Liver (tissue), 9 donors: Measurements from ENCODE around the gene TANGO6. TPM values are rescaled to one million over a fixed set of nuclear protein-coding genes. Genes with fewer than 3 reads are reported as not detected.

Experiments
- DNase-seq: peaks from one replicate; pipeline ENCODE4 v3.0.0-alpha.2; 2017; ENCODE audit warnings: low spot score
- H3K27ac ChIP-seq, 2 donors: one replicate each; pipeline ENCODE4 v1.7.0; 2013; ENCODE audit warnings: inconsistent platforms in 2 of 2, low read length in 2 of 2, control low read depth in 1 of 2, low read depth in 1 of 2, mild to moderate bottlenecking in 1 of 2
- H3K27me3 ChIP-seq, 4 donors: one replicate each; pipeline versions ENCODE4 v1.6.1 to v1.7.0; 2013; ENCODE audit warnings: low read length in 3 of 4, inconsistent platforms in 1 of 4, mild to moderate bottlenecking in 1 of 4, moderate library complexity in 1 of 4; ENCODE audit not compliant: control insufficient read depth in 4 of 4, insufficient read depth in 4 of 4
- H3K36me3 ChIP-seq, 4 donors: one replicate each; pipeline versions ENCODE4 v1.6.1 to v1.7.0; 2013; ENCODE audit warnings: low read length in 3 of 4, mild to moderate bottlenecking in 3 of 4, low read depth in 1 of 4, moderate library complexity in 1 of 4; ENCODE audit not compliant: control insufficient read depth in 4 of 4, insufficient read depth in 3 of 4
- H3K4me1 ChIP-seq, 4 donors: one replicate each; pipeline versions ENCODE4 v1.6.1 to v1.7.0; 2013; ENCODE audit warnings: low read length in 3 of 4, mild to moderate bottlenecking in 3 of 4, moderate library complexity in 1 of 4; ENCODE audit not compliant: control insufficient read depth in 4 of 4, insufficient read depth in 4 of 4
- H3K4me3 ChIP-seq, 3 donors: one replicate each; pipeline versions ENCODE4 v1.6.1 to v1.7.0; 2013; ENCODE audit warnings: low read length in 3 of 3, control low read depth in 1 of 3, low read depth in 1 of 3, mild to moderate bottlenecking in 1 of 3
- H3K9ac ChIP-seq, 2 donors: one replicate each; pipeline ENCODE4 v1.7.0; 2013; ENCODE audit warnings: low read length in 2 of 2, mild to moderate bottlenecking in 2 of 2, moderate library complexity in 2 of 2, control low read depth in 1 of 2, low read depth in 1 of 2
- H3K9me3 ChIP-seq, 4 donors: one replicate each; pipeline versions ENCODE4 v1.6.1 to v1.7.0; 2013; ENCODE audit warnings: low read length in 3 of 4; ENCODE audit not compliant: control insufficient read depth in 4 of 4
- EGR1 ChIP-seq, 2 donors: IDR thresholded peaks; 2 replicates each; pipeline ENCODE4 v1.6.1; 2016 to 2018; ENCODE audit warnings: antibody characterized with exemption in 2 of 2, low read depth in 2 of 2
- FOXA1 ChIP-seq: IDR thresholded peaks from 2 replicates; pipeline ENCODE4 v1.6.1; 2016; ENCODE audit warnings: antibody characterized with exemption
- FOXA2 ChIP-seq: IDR thresholded peaks from 2 replicates; pipeline ENCODE4 v1.6.1; 2016; ENCODE audit warnings: antibody characterized with exemption
- GABPA ChIP-seq, 2 donors: IDR thresholded peaks in 1 of 2; conservative IDR thresholded peaks in 1 of 2; 2 replicates each; pipeline ENCODE4 v1.6.1; 2016; ENCODE audit warnings: antibody characterized with exemption in 2 of 2, mild to moderate bottlenecking in 1 of 2, moderate library complexity in 1 of 2
- JUND ChIP-seq, 2 donors: IDR thresholded peaks; 2 replicates each; pipeline ENCODE4 v1.6.1; 2016; ENCODE audit warnings: antibody characterized with exemption in 2 of 2
- NR2F2 ChIP-seq: IDR thresholded peaks from 2 replicates; pipeline ENCODE4 v1.6.1; 2016; ENCODE audit warnings: antibody characterized with exemption
- RAD21 ChIP-seq, 2 donors: IDR thresholded peaks; 2 replicates each; pipeline ENCODE4 v1.6.1; 2016; ENCODE audit warnings: antibody characterized with exemption in 2 of 2, mild to moderate bottlenecking in 2 of 2
- RXRA ChIP-seq, 2 donors: IDR thresholded peaks; 2 replicates each; pipeline ENCODE4 v1.6.1; 2017 to 2018; ENCODE audit warnings: antibody characterized with exemption in 2 of 2, mild to moderate bottlenecking in 1 of 2
- SP1 ChIP-seq: IDR thresholded peaks from 2 replicates; pipeline ENCODE4 v1.6.1; 2018; ENCODE audit warnings: antibody characterized with exemption, mild to moderate bottlenecking
- TAF1 ChIP-seq: conservative IDR thresholded peaks from 2 replicates; pipeline ENCODE4 v1.6.1; 2016; ENCODE audit warnings: antibody characterized with exemption, mild to moderate bottlenecking
- YY1 ChIP-seq: IDR thresholded peaks from 2 replicates; pipeline ENCODE4 v1.6.1; 2016; ENCODE audit warnings: antibody characterized with exemption, mild to moderate bottlenecking
- WGBS: extraction: QIAGEN DNeasy Blood & Tissue Kit; methylation state at CpG from one replicate; pipeline ENCODE4 v1.1.7; 2013; 5-methylcytosine and 5-hydroxymethylcytosine counted together
- polyA plus RNA-seq, 2 donors: library from polyadenylated mRNA; stranded (reverse) in 1 of 2; unstranded in 1 of 2; fragments of 200-250 nt in 1 of 2; fragments of >200 nt in 1 of 2; fragmentation: Nextera tagmentation in 1 of 2; extraction: Ambion mirVana in 1 of 2; gene quantifications; one replicate each; pipeline versions ENCODE4 v1.2.1 to v1.2.3, GENCODE V29; 2013 to 2015
- total RNA-seq, 2 donors: library from RNA; depleted of rRNA; stranded (reverse); fragments of >200 nt; gene quantifications; one replicate each; pipeline ENCODE4 v1.2.3, GENCODE V29; 2014
- TF ChIP-seq, protein P1 (sequence below): IDR thresholded peaks from 2 replicates; pipeline ENCODE4 v1.6.1; 2016; ENCODE audit warnings: antibody characterized with exemption, mild to moderate bottlenecking
- TF ChIP-seq, protein P2 (sequence below): IDR thresholded peaks from 2 replicates; pipeline ENCODE4 v1.6.1; 2016; ENCODE audit warnings: antibody characterized with exemption
- TF ChIP-seq, protein P3 (sequence below): fragments of 150-350 bp; IDR thresholded peaks from 2 replicates; pipeline ENCODE4 v1.5.1; 2017; ENCODE audit warnings: improper control_type of control experiment, low read depth, low read length; ENCODE audit not compliant: missing input control
- TF ChIP-seq, protein P4 (sequence below): IDR thresholded peaks from 2 replicates; pipeline ENCODE4 v1.6.1; 2016; ENCODE audit warnings: antibody characterized with exemption
- donor health status: healthy.
- donor health status: healthy.
- donor health status: healthy.
- donor health status: healthy.
- donor health status: healthy.

TANGO6 gene
- total and polyA plus RNA-seq, 4 donors = 6.8 to 40.6 (median 10.5) TPM

DNA sequence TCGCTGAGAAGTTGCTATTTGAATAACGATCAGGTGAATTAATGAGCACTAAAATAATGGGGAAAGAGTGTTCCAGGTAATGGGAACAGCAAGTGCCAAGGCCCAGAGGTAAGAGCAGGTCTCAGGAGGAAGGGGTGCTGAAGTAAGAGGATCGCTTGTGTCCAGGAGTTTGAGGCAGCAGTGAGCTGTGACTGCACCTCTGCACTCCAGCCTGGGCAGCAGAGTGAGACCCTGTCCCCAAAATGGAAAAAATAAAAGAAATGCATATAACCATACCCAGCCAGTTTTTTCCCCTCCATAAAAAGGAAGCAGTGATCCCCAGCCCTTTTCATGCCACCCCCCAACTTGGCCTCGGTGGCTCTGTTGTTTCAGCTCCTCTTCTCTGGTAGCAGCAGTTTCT is 245.4 kb downstream of the TANGO6 start:
- Histone ChIP-seq H3K9me3 (no peaks in the 10 kb centered on the region), H3K4me3 (no peak overlapping the region), H3K27ac (peak overlapping the region; percentile 57 to 84), H3K27me3 (no peaks in the 10 kb centered on the region), H3K9ac (no peak overlapping the region), H3K36me3 (peaks cover 2 to 12% (median 6%) of the 10 kb centered on the region in 4 donors), H3K4me1 (peaks cover 12 to 19% (median 17%) of the 10 kb centered on the region in 4 donors)
- TF ChIP-seq, protein P1, sequence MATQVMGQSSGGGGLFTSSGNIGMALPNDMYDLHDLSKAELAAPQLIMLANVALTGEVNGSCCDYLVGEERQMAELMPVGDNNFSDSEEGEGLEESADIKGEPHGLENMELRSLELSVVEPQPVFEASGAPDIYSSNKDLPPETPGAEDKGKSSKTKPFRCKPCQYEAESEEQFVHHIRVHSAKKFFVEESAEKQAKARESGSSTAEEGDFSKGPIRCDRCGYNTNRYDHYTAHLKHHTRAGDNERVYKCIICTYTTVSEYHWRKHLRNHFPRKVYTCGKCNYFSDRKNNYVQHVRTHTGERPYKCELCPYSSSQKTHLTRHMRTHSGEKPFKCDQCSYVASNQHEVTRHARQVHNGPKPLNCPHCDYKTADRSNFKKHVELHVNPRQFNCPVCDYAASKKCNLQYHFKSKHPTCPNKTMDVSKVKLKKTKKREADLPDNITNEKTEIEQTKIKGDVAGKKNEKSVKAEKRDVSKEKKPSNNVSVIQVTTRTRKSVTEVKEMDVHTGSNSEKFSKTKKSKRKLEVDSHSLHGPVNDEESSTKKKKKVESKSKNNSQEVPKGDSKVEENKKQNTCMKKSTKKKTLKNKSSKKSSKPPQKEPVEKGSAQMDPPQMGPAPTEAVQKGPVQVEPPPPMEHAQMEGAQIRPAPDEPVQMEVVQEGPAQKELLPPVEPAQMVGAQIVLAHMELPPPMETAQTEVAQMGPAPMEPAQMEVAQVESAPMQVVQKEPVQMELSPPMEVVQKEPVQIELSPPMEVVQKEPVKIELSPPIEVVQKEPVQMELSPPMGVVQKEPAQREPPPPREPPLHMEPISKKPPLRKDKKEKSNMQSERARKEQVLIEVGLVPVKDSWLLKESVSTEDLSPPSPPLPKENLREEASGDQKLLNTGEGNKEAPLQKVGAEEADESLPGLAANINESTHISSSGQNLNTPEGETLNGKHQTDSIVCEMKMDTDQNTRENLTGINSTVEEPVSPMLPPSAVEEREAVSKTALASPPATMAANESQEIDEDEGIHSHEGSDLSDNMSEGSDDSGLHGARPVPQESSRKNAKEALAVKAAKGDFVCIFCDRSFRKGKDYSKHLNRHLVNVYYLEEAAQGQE = no peak
- TF ChIP-seq, protein P2, sequence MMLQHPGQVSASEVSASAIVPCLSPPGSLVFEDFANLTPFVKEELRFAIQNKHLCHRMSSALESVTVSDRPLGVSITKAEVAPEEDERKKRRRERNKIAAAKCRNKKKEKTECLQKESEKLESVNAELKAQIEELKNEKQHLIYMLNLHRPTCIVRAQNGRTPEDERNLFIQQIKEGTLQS = no peak
- TF ChIP-seq RAD21 (IDR thresholded peaks at IDR 0.05) (no peak), FOXA2 (no peak), JUND (IDR thresholded peaks at IDR 0.05) (no peak), YY1 (no peak), SP1 (no peak), FOXA1 (no peak), NR2F2 (no peak)
- TF ChIP-seq, protein P3, sequence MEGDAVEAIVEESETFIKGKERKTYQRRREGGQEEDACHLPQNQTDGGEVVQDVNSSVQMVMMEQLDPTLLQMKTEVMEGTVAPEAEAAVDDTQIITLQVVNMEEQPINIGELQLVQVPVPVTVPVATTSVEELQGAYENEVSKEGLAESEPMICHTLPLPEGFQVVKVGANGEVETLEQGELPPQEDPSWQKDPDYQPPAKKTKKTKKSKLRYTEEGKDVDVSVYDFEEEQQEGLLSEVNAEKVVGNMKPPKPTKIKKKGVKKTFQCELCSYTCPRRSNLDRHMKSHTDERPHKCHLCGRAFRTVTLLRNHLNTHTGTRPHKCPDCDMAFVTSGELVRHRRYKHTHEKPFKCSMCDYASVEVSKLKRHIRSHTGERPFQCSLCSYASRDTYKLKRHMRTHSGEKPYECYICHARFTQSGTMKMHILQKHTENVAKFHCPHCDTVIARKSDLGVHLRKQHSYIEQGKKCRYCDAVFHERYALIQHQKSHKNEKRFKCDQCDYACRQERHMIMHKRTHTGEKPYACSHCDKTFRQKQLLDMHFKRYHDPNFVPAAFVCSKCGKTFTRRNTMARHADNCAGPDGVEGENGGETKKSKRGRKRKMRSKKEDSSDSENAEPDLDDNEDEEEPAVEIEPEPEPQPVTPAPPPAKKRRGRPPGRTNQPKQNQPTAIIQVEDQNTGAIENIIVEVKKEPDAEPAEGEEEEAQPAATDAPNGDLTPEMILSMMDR = no peak
- DNase-seq = no peak
- 74% methylated on average over 4 of the region's 4 CpGs for WGBS

DNA sequence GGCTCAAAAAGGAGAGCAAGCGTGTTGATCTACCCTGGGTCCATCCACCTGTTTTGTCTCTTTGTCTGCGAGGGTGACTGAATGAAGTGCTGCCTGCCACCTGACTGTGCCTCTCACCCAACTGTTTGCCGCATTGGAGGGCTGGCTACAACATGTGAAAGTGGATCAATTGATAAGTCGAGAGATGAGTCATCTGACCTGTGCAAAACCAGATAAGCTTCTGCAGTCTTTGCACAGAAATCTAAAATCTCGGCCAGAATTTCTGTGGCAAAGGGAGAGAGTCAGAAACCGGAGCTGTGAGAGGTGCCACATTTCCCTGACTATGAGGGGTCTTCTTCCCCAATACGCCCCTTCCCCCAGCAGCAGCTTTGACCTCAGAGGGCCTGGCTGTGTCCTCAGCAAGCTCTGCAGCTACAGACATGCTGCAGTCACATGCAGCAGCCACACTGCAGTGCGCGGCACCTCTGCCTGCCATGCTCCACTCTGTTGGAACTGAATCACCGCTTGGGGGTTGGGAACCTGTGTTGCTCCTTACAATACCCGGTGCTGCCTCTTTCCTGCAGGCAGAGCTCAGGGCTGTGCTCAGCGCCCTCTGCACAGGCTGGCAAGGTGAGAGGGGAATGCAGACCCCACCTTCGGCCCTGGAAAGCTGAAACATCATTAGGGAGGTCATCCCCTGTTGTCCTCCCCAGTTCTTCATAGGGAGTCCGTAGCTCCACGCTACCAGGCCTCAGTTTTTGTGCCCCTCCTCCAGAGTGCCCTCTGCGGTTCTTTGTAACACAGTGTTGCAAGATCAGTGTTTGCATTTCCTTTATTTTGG is 246.0 kb downstream of the TANGO6 start:
- Histone ChIP-seq H3K27ac (peak overlapping the region; percentile 57 to 84), H3K9ac (no peak overlapping the region), H3K27me3 (no peaks in the 10 kb centered on the region), H3K4me1 (peaks cover 12 to 19% (median 17%) of the 10 kb centered on the region in 4 donors), H3K4me3 (peak overlapping the region in 2 of 3 donors; percentile 12 to 36), H3K36me3 (peaks cover 0 to 7% (median 4%) of the 10 kb centered on the region in 4 donors), H3K9me3 (no peaks in the 10 kb centered on the region)
- DNase-seq = no peak
- 27% methylated on average over 16 of the region's 16 CpGs for WGBS
- peak; percentile 44 for TF ChIP-seq YY1
- TF ChIP-seq, protein P4, sequence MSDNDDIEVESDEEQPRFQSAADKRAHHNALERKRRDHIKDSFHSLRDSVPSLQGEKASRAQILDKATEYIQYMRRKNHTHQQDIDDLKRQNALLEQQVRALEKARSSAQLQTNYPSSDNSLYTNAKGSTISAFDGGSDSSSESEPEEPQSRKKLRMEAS = peak; percentile 68
- no peak for TF ChIP-seq GABPA (IDR thresholded peaks at IDR 0.05 in 1 of 2, conservative IDR thresholded peaks at IDR 0.05 in 1 of 2)
- no peak for TF ChIP-seq NR2F2
- TF ChIP-seq, protein P1 = peak; percentile 44
- peak; percentile 49 for TF ChIP-seq SP1
- no peak for TF ChIP-seq FOXA2
- no peak for TF ChIP-seq FOXA1
- TF ChIP-seq, protein P2 = peak; percentile 92
- TF ChIP-seq TAF1 = no peak
- TF ChIP-seq, protein P3 = no peak
- no peak for TF ChIP-seq EGR1 (IDR thresholded peaks at IDR 0.05; ENCODE audit: low read depth in 2 of 2)
- peak; percentile 53 to 68 for TF ChIP-seq RXRA (IDR thresholded peaks at IDR 0.05)
- peak; percentile 95 to 96 for TF ChIP-seq JUND (IDR thresholded peaks at IDR 0.05)
